IMR-90 (cell line): ENCODE measurements around the gene CTIF. TPM values are rescaled to one million over a fixed set of nuclear protein-coding genes. Genes with fewer than 3 reads are reported as not detected.

ENCODE experiments used
- ATAC-seq: fragments of 200-7000 bp; cut with Tn5 transposase; 2 replicates; pipeline ENCODE4 v1.9.1; 2020; ENCODE audit warnings: low read depth, mild to moderate bottlenecking, moderate library complexity
- BruUV-seq: library from RNA; stranded (reverse); fragments of 400-500 nt; replicated peaks from 2 replicates; lab custom pipeline; 2021; lab: Mats Ljungman, UMichigan
- CTCF ChIA-PET: fragments of 300-600 bp; formaldehyde crosslinking; extraction: SDS; loops from one replicate; lab custom pipeline; 2021; ENCODE audit warnings: antibody characterized with exemption; lab: Yijun Ruan, JAX
- POLR2A ChIA-PET: fragments of 300-600 bp; sonication (Branson Sonifier 250); formaldehyde crosslinking; loops from one replicate; lab custom pipeline; 2022; ENCODE audit warnings: antibody characterized with exemption; ENCODE audit not compliant: unreplicated experiment; lab: Charles Lee
- DNase-seq: peaks from one replicate; pipeline ENCODE4 v3.0.0; 2013
- H2AFZ ChIP-seq: replicated peaks from 2 replicates; pipeline ENCODE3; 2013; ENCODE audit warnings: low read length, mild to moderate bottlenecking; ENCODE audit not compliant: poor library complexity
- H2AK5ac ChIP-seq: 2 replicates; pipeline ENCODE4 v1.6.1; 2013; ENCODE audit warnings: low read depth, low read length, inconsistent platforms
- H2AK9ac ChIP-seq: replicated peaks from 2 replicates; pipeline ENCODE3; 2013; ENCODE audit warnings: mild to moderate bottlenecking, low read depth, low read length, moderate library complexity; ENCODE audit not compliant: poor library complexity
- H2BK120ac ChIP-seq: 2 replicates; pipeline ENCODE4 v1.6.1; 2013; ENCODE audit warnings: low read depth, low read length, inconsistent platforms
- H2BK15ac ChIP-seq: 3 replicates; pipeline ENCODE4 v1.6.1; 2013; ENCODE audit warnings: low read depth, low read length, inconsistent platforms
- H2BK20ac ChIP-seq: 2 replicates; pipeline ENCODE4 v1.6.1; 2013; ENCODE audit warnings: low read depth, mild to moderate bottlenecking, inconsistent platforms, low read length, moderate library complexity
- H2BK5ac ChIP-seq: 2 replicates; pipeline ENCODE4 v1.6.1; 2013; ENCODE audit warnings: mild to moderate bottlenecking, low read depth, low read length, inconsistent platforms; ENCODE audit not compliant: poor library complexity, severe bottlenecking
- H3K14ac ChIP-seq: replicated peaks from 2 replicates; pipeline ENCODE4 v1.6.1; 2013; ENCODE audit warnings: low read depth, low read length, inconsistent platforms
- H3K18ac ChIP-seq: 2 replicates; pipeline ENCODE4 v1.6.1; 2013; ENCODE audit warnings: low read depth, low read length, control low read depth
- H3K23ac ChIP-seq: 2 replicates; pipeline ENCODE4 v1.6.1; 2013; ENCODE audit warnings: low read depth, low read length, inconsistent platforms
- H3K27ac ChIP-seq: 2 replicates; pipeline ENCODE4 v1.5.1; 2013; ENCODE audit warnings: mild to moderate bottlenecking, control low read depth, low read length; ENCODE audit not compliant: insufficient read depth
- H3K27me3 ChIP-seq: 2 replicates; pipeline ENCODE4 v1.6.1; 2013; ENCODE audit warnings: low read length; ENCODE audit not compliant: control insufficient read depth, insufficient read depth
- H3K36me3 ChIP-seq: 2 replicates; pipeline ENCODE4 v1.6.1; 2013; ENCODE audit warnings: low read length, mixed read lengths; ENCODE audit not compliant: control insufficient read depth, insufficient read depth
- H3K4ac ChIP-seq: 2 replicates; pipeline ENCODE4 v1.6.1; 2013; ENCODE audit warnings: low read depth, low read length, inconsistent platforms
- H3K4me1 ChIP-seq: 2 replicates; pipeline ENCODE4 v1.6.1; 2013; ENCODE audit warnings: low read length, mixed read lengths; ENCODE audit not compliant: control insufficient read depth, insufficient read depth
- H3K4me2 ChIP-seq: 2 replicates; pipeline ENCODE4 v1.6.1; 2013; ENCODE audit warnings: low read depth, mild to moderate bottlenecking, control low read depth, low read length, moderate library complexity
- H3K4me3 ChIP-seq: 2 replicates; pipeline ENCODE4 v1.5.1; 2013; ENCODE audit warnings: low read depth, mild to moderate bottlenecking, control low read depth, low read length, moderate library complexity; ENCODE audit not compliant: insufficient read depth
- H3K56ac ChIP-seq: 2 replicates; pipeline ENCODE4 v1.6.1; 2013; ENCODE audit warnings: low read length, inconsistent platforms; ENCODE audit not compliant: insufficient read depth; ENCODE audit errors: extremely low read depth
- H3K79me1 ChIP-seq, 2 experiments: 2 replicates each; pipeline ENCODE4 v1.6.1; 2013; ENCODE audit warnings: low read length in 2 of 2, inconsistent platforms in 1 of 2, low read depth in 1 of 2
- H3K9ac ChIP-seq: 2 replicates; pipeline ENCODE4 v1.6.1; 2013; ENCODE audit warnings: low read depth, low read length, control low read depth
- H3K9me1 ChIP-seq: 2 replicates; pipeline ENCODE4 v1.6.1; 2013; ENCODE audit warnings: low read length, inconsistent platforms; ENCODE audit not compliant: insufficient read depth
- H3K9me3 ChIP-seq: 2 replicates; pipeline ENCODE4 v1.6.1; 2013; ENCODE audit warnings: low read length; ENCODE audit not compliant: control insufficient read depth, insufficient read depth
- H4K20me1 ChIP-seq: 2 replicates; pipeline ENCODE4 v1.6.1; 2013; ENCODE audit warnings: low read length, inconsistent platforms; ENCODE audit not compliant: insufficient read depth
- H4K5ac ChIP-seq: 2 replicates; pipeline ENCODE4 v1.6.1; 2013; ENCODE audit warnings: mild to moderate bottlenecking, low read depth, low read length, control low read depth
- H4K8ac ChIP-seq, 2 experiments: 2 replicates each; pipeline ENCODE4 v1.6.1; 2013; ENCODE audit warnings: low read depth in 2 of 2, low read length in 2 of 2, control low read depth in 1 of 2, inconsistent platforms in 1 of 2
- H4K91ac ChIP-seq: 2 replicates; pipeline ENCODE4 v1.6.1; 2013; ENCODE audit warnings: low read depth, low read length, inconsistent platforms; ENCODE audit not compliant: insufficient read depth
- BHLHE40 ChIP-seq: fragments of 150-350 bp; IDR thresholded peaks from 2 replicates; pipeline ENCODE4 v1.6.1; 2016; ENCODE audit warnings: mild to moderate bottlenecking, low read depth, low read length
- CEBPB ChIP-seq: IDR thresholded peaks from 2 replicates; pipeline ENCODE4 v1.6.1; 2012; ENCODE audit warnings: low read depth, low read length, improper control_type of control experiment
- FOS ChIP-seq: fragments of 150-350 bp; IDR thresholded peaks from 2 replicates; pipeline ENCODE4 v1.6.1; 2016; ENCODE audit warnings: low read depth, low read length
- MAZ ChIP-seq: IDR thresholded peaks from 2 replicates; pipeline ENCODE4 v1.6.1; 2012; ENCODE audit warnings: low read depth, mild to moderate bottlenecking, low read length, improper control_type of control experiment, moderate library complexity, borderline replicate concordance
- USF2 ChIP-seq: fragments of 150-350 bp; IDR thresholded peaks from 2 replicates; pipeline ENCODE4 v1.6.1; 2017; ENCODE audit warnings: mild to moderate bottlenecking, antibody characterized with exemption, low read length, low read depth
- WGBS, 2 experiments: methylation state at CpG; one replicate each; pipeline versions ENCODE4 v1.1.5 to v1.1.7; 2013; ENCODE audit warnings: missing lambda C conversion rate in 2 of 2; ENCODE audit not compliant: insufficient read length in 1 of 2; ENCODE audit errors: extremely low coverage in 2 of 2; 5-methylcytosine and 5-hydroxymethylcytosine counted together
- dilution Hi-C: fragments of 300-500 bp; cut with HindIII; formaldehyde crosslinking; loops from one replicate; pipeline ENCODE4 v1.14.3; 2018; ENCODE audit warnings: low sequenced_read_pairs; ENCODE audit not compliant: unreplicated experiment
- in situ Hi-C: fragments of 300-500 bp; cut with MboI; formaldehyde crosslinking; loops from 3 replicates; pipeline ENCODE4 v1.14.3; 2019; ENCODE audit warnings: low sequenced_read_pairs, inconsistent platforms, mixed read lengths
- intact Hi-C: fragments of 100-400 bp; cut with micrococcal nuclease; formaldehyde crosslinking; loops from 2 replicates; pipeline ENCODE4 v1.10.0; 2022
- polyA plus RNA-seq, 3 experiments: library from polyadenylated mRNA; depleted of rRNA; stranded (reverse); fragments of >200 nt; gene quantifications; 2 replicates each; pipeline ENCODE4 v1.2.3, GENCODE V29; 2012; ENCODE audit warnings: low replicate concordance in 1 of 3
- total RNA-seq: library from RNA; depleted of rRNA; stranded (reverse); fragments of >200 nt; gene quantifications from 2 replicates; pipeline ENCODE4 v1.2.3, GENCODE V29; 2012

The CTIF gene
- total and polyA plus RNA-seq, 2 of the 4 experiments (the other 2 are of a cell fraction) = 25.1 to 57.0 TPM

GRCh38 chr18:48678237-48679115 lies 139.6 kb downstream of the CTIF start (continued):
- no peak for TF ChIP-seq USF2

DNA sequence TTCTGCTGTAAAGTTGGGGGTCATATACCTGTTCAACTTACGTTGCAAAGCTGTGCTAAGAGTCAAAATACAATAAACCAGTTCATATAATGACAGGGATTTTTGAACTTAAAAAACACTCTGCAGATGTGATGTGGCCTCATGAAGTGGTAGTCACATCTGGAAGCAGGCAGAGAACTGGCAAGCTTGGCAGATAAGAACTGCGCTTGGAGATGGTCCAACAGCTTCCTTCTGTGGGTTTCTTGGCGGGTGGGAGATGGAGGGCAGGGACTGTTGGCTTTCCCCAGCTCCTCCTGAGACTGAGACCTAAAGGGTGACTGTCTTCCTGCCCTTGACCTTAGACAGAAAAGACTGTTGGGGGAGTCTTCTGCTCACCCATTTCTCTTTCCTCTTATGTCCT lies 140.4 kb downstream of the CTIF start:
- Histone ChIP-seq H3K56ac (no peak overlapping the region), H2AK9ac (no peak overlapping the region), H4K8ac (no peak overlapping the region), H3K4me3 (no peak overlapping the region), H3K9me1 (peaks cover 15% of the 10 kb centered on the region; the same call in 1 of the 2 replicates), H3K9ac (no peak overlapping the region), H3K14ac (no peak overlapping the region), H2BK5ac (no peak overlapping the region), H3K27me3 (no peaks in the 10 kb centered on the region), H3K4ac (no peak overlapping the region), H2AK5ac (no peak overlapping the region), H3K36me3 (peaks cover 29% of the 10 kb centered on the region), H4K91ac (no peak overlapping the region), H3K4me2 (no peak overlapping the region), H2BK15ac (no peak overlapping the region), H2BK20ac (no peak overlapping the region), H3K79me1 (peaks cover 33 to 89% of the 10 kb centered on the region in 2 experiments), H2BK120ac (no peak overlapping the region), H3K18ac (no peak overlapping the region), H3K9me3 (no peaks in the 10 kb centered on the region), H2AFZ (no peak overlapping the region), H4K5ac (no peak overlapping the region), H3K23ac (peak overlapping the region; percentile 34; the same call in 1 of the 2 replicates), H3K27ac (no peak overlapping the region), H3K4me1 (peaks cover 18% of the 10 kb centered on the region), H4K20me1 (peaks cover 54% of the 10 kb centered on the region)
- dilution Hi-C loops = no loop called here
- TF ChIP-seq FOS (no peak), CEBPB (no peak), BHLHE40 (no peak), MAZ (no peak), USF2 (no peak)
- intact Hi-C loops = loop anchor here (5.0 kb wide), 3 partner anchors 103 to 363 kb away; no protein-coding TSS in a partner anchor
- ChIA-PET POLR2A (no interaction called here), CTCF (no interaction called here)
- BruUV-seq = no TSS peak
- WGBS, 2 experiments = no CpG with 5 or more reads among the region's 3 CpGs
- ATAC-seq (no peak), DNase-seq (no peak)
- in situ Hi-C loops = loop anchor here (5.0 to 10.0 kb wide), 4 partner anchors 263 to 736 kb away; no protein-coding TSS in a partner anchor
